BLaER1 treated with 17β-estradiol and CSF1 and Interleukin-3, amounts not matched to agents 10 nM and 100 nM (cell line): ENCODE results near the gene NRGN.

Experiments
- H3K27ac ChIP-seq, 11 experiments: shearing (Covaris generic); formaldehyde crosslinking; 2 replicates each; pipeline ENCODE4 v1.8.1; 2022
- H3K27me3 ChIP-seq, 11 experiments: shearing (Covaris generic); formaldehyde crosslinking; 2 replicates each; pipeline ENCODE4 v1.8.1; 2022
- H3K36me3 ChIP-seq, 11 experiments: shearing (Covaris generic); formaldehyde crosslinking; 2 replicates each; pipeline ENCODE4 v1.8.1; 2022
- H3K4me1 ChIP-seq, 10 experiments: shearing (Covaris generic); formaldehyde crosslinking; 2 replicates each; pipeline ENCODE4 v1.8.1; 2022
- H3K4me2 ChIP-seq, 11 experiments: shearing (Covaris generic); formaldehyde crosslinking; 2 replicates each; pipeline ENCODE4 v1.8.1; 2022
- H3K4me3 ChIP-seq, 10 experiments: shearing (Covaris generic); formaldehyde crosslinking; 2 replicates each; pipeline ENCODE4 v1.8.1; 2022
- H3K9ac ChIP-seq, 11 experiments: shearing (Covaris generic); formaldehyde crosslinking; 2 replicates each; pipeline ENCODE4 v1.8.1; 2022
- H3K9me3 ChIP-seq, 11 experiments: shearing (Covaris generic); formaldehyde crosslinking; replicated peaks in 1 of 11; 2 replicates each; pipeline ENCODE4 v1.8.1; 2022
- H4K20me1 ChIP-seq, 11 experiments: shearing (Covaris generic); formaldehyde crosslinking; 2 replicates each; pipeline ENCODE4 v1.8.1; 2022
- Cebpa-rat ChIP-seq, 11 experiments: shearing (Covaris generic); IDR thresholded peaks; 2 replicates each; pipeline ENCODE4 v1.8.1; 2022

NRGN gene

GRCh38 chr11:124796312-124796711 is 56.6 kb downstream of the NRGN start:
- no peak overlapping the region for H3K27ac ChIP-seq
- H4K20me1 ChIP-seq = peaks cover 31 to 86% (median 81%) of the 10 kb centered on the region in 11 experiments; a peak in 21 of 22 replicates
- no peak for TF ChIP-seq Cebpa-rat (IDR thresholded peaks at IDR 0.05)
- H3K9ac ChIP-seq = 0 out of 22 replicates have a peak overlapping the region, but pooled peaks of 1 of the 11 experiments have one; percentile 47
- peaks cover 0 to 4% (median 0%) of the 10 kb centered on the region in 11 experiments; a peak in 3 of 22 replicates for H3K36me3 ChIP-seq
- no peaks in the 10 kb centered on the region for H3K27me3 ChIP-seq
- H3K4me1 ChIP-seq = peaks cover 30 to 50% (median 45%) of the 10 kb centered on the region in 10 experiments
- peak overlapping the region in 2 of 11 experiments; percentile 2 to 29; a peak in 3 of 22 replicates for H3K4me2 ChIP-seq
- no peak overlapping the region for H3K4me3 ChIP-seq
- H3K9me3 ChIP-seq = no peaks in the 10 kb centered on the region
